Measurements from ENCODE around the gene NRG2.

DNA sequence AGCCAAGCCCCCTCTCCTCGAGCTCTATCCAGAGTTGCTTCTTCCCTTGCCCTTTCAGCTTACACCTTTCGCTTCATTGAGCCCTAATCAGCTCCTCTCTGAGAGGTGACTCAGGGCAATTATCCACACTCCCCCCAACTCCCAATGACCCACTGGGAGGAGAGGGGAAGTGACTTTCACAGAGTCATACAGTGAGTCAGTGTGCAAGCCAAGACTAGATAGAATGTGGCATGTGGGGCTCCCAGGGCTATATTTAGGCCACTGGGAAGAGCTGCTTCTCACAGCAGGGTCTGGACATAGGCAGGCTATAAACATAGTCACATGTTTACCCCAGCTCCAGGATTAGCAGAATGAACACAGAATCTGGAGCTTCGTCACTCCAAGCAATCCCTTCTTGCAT, 57.4 kb downstream of the NRG2 start:
- TF ChIP-seq, protein P1, sequence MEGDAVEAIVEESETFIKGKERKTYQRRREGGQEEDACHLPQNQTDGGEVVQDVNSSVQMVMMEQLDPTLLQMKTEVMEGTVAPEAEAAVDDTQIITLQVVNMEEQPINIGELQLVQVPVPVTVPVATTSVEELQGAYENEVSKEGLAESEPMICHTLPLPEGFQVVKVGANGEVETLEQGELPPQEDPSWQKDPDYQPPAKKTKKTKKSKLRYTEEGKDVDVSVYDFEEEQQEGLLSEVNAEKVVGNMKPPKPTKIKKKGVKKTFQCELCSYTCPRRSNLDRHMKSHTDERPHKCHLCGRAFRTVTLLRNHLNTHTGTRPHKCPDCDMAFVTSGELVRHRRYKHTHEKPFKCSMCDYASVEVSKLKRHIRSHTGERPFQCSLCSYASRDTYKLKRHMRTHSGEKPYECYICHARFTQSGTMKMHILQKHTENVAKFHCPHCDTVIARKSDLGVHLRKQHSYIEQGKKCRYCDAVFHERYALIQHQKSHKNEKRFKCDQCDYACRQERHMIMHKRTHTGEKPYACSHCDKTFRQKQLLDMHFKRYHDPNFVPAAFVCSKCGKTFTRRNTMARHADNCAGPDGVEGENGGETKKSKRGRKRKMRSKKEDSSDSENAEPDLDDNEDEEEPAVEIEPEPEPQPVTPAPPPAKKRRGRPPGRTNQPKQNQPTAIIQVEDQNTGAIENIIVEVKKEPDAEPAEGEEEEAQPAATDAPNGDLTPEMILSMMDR (conservative IDR thresholded peaks at IDR 0.05; ENCODE audit: low read depth, low read length) = no peak
- no peak for TF ChIP-seq EZH2 (IDR thresholded peaks at IDR 0.05; ENCODE audit: borderline replicate concordance, low read depth, low read length, poor library complexity, severe bottlenecking)
